Glomerular visceral epithelial cell (primary cell): Measurements from ENCODE around the gene NUDT14.

Source experiments
- DNase-seq: peaks from one replicate; pipeline ENCODE4 v3.0.0-alpha.2; 2016; ENCODE audit errors: extremely low spot score

NUDT14 gene

GRCh38 chr14:105146976-105147635 is 34.0 kb downstream of the NUDT14 start:
- no peak for DNase-seq

- no peak for DNase-seq
Measured at GRCh38 chr14:105146181-105146975, 34.7 kb downstream of the NUDT14 start.

GRCh38 chr14:105145381-105146180 is 35.5 kb downstream of the NUDT14 start:
- DNase-seq, result no peak

GRCh38 chr14:105144666-105145380 is 36.3 kb downstream of the NUDT14 start:
- DNase-seq, result no peak

GRCh38 chr14:105144026-105144665 is 37.0 kb downstream of the NUDT14 start:
- no peak for DNase-seq

- DNase-seq, result no peak
Measured at GRCh38 chr14:105143451-105144025, 37.6 kb downstream of the NUDT14 start.

GRCh38 chr14:105142651-105143450 is 38.3 kb downstream of the NUDT14 start:
- DNase-seq, result no peak

GRCh38 chr14:105141486-105142281 is 39.4 kb downstream of the NUDT14 start:
- no peak for DNase-seq

- no peak for DNase-seq
Measured at GRCh38 chr14:105141026-105141425, 40.1 kb downstream of the NUDT14 start.

GRCh38 chr14:105140581-105140980 is 40.5 kb downstream of the NUDT14 start:
- DNase-seq, result no peak

GRCh38 chr14:105139831-105140239 is 41.3 kb downstream of the NUDT14 start:
- DNase-seq, result no peak

GRCh38 chr14:105139212-105139825 is 41.8 kb downstream of the NUDT14 start:
- DNase-seq, result no peak

GRCh38 chr14:105138551-105139111 is 42.5 kb downstream of the NUDT14 start:
- no peak for DNase-seq

- DNase-seq, result no peak
Measured at GRCh38 chr14:105138021-105138541, 43.0 kb downstream of the NUDT14 start.

GRCh38 chr14:105137481-105138020 is 43.6 kb downstream of the NUDT14 start:
- DNase-seq, result no peak

- DNase-seq, result no peak
Measured at GRCh38 chr14:105136401-105137322, 44.5 kb downstream of the NUDT14 start.
